GM12874 (cell line): ENCODE measurements around the gene PLCB3.

ENCODE experiments used
- TF ChIP-seq, protein P1 (sequence below): IDR thresholded peaks from 2 replicates; pipeline ENCODE4 v1.5.1; 2011; ENCODE audit warnings: low read depth, mild to moderate bottlenecking, control low read depth, low read length, moderate library complexity; ENCODE audit not compliant: insufficient read depth

PLCB3 gene

DNA sequence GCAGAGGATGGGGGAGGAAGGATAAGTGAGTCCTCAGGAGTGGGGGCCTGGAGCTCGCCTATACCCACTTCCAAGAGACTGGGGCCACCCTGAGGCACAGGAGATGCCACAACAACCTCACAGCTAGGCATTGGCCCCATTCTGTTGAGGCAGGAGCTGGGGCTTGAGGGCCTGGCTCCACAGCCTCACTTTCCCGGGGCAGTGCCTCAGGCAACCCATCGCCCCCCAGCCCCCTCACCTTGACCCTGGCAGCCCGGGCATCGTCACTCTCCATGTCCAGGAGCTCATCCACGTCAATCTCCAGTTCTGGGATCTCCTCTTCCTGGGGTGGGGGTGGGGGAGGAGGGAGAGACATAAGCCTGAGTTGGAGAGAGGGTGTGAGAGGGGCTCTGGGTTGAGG is 6.4 kb upstream of the PLCB3 start:
- TF ChIP-seq, protein P1, sequence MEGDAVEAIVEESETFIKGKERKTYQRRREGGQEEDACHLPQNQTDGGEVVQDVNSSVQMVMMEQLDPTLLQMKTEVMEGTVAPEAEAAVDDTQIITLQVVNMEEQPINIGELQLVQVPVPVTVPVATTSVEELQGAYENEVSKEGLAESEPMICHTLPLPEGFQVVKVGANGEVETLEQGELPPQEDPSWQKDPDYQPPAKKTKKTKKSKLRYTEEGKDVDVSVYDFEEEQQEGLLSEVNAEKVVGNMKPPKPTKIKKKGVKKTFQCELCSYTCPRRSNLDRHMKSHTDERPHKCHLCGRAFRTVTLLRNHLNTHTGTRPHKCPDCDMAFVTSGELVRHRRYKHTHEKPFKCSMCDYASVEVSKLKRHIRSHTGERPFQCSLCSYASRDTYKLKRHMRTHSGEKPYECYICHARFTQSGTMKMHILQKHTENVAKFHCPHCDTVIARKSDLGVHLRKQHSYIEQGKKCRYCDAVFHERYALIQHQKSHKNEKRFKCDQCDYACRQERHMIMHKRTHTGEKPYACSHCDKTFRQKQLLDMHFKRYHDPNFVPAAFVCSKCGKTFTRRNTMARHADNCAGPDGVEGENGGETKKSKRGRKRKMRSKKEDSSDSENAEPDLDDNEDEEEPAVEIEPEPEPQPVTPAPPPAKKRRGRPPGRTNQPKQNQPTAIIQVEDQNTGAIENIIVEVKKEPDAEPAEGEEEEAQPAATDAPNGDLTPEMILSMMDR, result no peak

DNA sequence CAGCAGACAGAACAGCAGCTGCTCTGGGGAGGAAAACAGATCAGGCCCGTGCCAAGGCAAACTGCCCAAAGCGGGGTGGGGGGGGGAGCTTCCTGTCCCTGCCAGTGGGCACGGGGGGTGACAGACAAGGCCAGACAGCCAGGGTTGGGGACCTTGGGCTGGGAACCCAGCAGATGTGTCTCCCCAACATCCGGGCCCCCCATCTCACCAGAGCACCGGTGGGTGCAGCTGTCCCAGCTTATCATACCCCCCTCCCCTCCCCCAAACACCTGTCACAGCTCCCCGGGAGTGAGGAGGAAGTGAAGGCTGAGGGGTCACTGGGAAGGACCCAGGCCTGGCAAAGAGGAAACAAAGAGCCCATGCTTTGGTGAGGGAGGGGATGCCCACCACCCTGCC is 5.9 kb upstream of the PLCB3 start:
- TF ChIP-seq, protein P1, result no peak

DNA sequence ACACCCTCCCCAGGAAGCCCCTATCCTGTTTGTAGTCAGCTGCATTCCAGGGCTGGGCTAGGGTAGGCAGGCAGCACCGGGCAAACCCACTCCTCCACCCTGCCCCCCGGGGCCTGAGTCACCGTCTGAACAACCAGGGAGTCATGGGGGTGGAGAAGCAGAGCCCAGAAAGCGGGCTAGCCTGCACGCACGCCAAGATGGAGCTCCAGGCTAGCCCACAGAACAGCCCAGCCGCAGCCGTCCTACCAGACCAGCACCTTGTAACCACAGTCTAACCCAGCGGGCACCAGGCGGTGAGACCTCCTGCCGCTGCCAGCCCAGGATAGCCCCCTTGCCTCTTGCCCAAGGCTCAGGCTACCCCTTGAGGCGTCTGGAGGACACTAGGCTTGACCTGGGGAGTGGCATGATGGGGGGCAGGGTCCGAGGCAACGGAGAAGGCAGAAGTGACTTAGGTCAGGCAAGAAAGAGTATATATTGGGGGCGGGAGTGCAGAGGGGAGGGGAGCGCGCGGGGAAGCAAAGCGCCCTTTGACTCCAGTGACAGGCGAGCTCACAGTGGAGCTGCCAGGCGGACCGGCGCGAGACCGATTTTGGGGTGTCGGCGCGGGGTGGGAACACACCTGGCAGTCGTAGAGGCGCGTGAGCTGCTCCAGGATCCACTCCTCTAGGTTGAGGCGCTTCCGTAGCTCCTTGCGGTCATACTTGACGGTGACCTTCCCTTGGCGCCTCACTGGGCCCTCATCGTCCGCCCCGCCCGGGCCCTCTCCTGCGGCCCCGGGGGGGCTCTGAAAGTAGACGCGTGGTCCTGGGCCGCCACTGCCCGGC is 5.3 kb upstream of the PLCB3 start:
- TF ChIP-seq, protein P1, result no peak

DNA sequence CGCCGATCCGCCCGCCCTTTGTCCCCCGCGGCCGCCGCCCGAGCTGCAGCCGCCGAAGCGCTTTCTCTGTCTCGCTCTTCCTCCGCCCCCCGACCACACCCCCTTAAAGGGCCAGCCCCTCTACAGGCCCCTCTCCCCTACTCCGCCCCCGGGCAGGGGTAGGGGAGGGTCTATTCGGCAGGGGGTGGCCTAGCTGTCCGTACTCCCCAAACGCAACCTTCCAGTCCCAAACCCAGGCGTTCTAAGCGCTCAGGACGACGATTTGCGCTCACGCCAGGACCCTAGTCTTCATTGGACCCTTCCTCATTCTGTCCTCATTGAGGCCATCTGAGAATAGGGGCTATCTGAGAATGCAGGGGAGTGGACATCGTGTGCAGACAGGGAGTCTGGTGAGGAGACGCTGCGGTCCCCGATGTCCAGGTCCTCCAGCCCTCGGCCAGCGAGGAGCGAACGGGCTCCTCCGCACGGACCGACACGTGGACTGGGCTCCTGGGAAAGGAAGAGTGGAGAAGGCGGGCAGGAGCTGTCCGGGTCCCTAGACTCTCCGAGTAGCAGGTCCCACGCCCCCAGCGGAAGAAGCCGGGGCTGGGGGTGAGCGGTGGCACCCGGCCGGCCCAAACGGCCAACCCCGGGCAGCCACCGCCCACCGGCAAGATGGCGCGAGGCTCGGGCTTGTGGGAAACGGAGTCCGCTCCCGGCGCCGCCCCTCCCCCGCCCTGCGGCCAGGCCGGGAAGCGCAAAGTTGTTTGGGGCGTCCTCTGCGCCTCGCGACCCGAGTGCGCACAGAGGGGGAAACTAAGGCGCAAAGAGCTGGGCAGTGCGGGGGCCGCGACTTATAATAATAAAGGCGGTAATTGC is 4.2 kb upstream of the PLCB3 start, which contains the start of gene PPP1R14B:
TSS of gene PPP1R14B (minus strand) at position 73 of the 858 bp plus-strand sequence. CDS start 270 bp downstream, outside the sequence.
- TF ChIP-seq, protein P1, result no peak

DNA sequence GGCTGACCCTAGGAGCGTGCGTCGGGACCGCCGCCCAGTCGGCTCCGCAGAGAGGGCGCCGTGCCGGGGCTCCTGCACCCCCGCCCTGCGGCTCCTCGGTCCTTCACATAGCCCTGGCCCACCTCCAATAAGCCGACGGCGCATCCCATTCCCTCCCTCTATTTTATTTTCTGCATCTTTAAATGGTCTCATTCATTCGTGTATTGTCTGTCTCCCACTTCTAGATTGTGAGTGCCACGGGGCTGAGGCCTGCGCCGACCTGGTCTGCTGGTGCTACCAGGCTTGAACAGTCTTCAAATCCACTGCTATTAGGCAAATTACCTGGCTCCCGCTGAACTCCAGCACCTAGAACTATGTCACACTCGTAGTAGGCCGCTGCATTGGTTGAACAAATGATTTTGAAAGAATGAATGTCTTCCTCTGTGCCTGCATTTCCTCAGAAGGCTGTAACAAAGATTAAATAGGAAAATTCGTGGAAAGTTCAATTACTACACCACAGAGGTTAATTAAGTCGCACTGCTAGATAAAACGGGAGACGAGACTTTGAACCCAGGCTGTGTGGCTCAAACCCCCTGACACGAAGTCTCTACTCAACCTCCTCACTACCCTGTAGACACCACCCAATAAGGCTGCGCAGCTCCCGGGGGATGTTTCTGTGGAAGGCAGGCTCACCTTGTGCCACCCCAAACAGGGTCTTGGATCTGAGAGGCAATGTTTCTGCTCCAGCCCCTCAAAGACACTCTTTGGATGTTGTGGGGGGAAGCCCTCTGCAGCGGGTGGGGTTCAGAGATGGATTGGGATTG is 3.4 kb upstream of the PLCB3 start:
- TF ChIP-seq, protein P1, result no peak

DNA sequence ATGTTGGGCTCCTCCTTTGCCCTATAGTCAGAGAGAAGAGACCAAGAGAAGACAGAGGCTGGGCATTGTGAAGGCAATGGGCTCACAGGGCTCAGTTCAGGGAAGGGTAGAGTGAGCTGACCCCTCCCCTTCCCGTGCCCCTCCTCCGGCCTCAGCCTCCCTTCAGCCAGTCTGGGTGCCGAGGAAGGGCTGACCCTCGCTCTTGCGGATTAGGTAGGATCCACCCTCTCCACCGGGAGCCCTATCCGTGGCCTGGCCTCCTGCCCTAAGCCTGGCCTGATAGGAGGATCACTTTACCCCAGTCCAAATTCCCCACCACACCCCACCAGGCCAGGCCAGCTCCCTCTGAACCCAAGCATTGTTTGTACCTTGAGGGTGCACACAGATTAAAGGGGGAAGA is 2.8 kb upstream of the PLCB3 start:
- TF ChIP-seq, protein P1, result no peak

DNA sequence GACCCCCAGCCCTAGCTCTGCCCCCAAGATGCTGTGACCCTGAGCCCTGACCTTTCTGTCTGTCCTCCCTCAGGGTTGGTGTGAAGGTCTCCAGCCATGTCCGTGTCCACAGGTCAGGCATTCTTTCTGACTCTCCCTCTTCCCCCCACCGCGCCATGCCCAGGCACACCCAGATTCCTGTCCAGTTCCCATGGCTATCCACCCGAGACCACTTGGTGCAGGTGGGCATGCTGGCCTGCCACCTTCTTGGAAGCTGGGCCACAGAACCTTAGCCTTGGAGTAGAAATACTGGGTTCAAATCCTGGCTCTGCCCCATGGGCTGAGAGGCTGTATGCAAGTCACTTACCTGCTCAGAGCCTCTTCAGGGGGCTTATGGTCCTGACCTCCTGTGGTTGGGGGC is 2.3 kb upstream of the PLCB3 start:
- TF ChIP-seq, protein P1, result no peak
